CD4-positive, alpha-beta T cell treated with Interleukin-6 at 100 ng/mL for 8 hours (primary cell): ENCODE results near the gene KCNC2.
A peak's percentile ranks its signal among the peaks of the same experiment; 100 is the strongest.
"Not testable (repeated sequence)": the region's sequence is repeated elsewhere in the genome, so short reads cannot be mapped to it uniquely, and the experiment has no call there.

Experiments used
- DNase-seq: peaks from one replicate; pipeline ENCODE4 v3.0.0-alpha.2; 2020; ENCODE audit warnings: mixed read lengths, low spot score

Gene KCNC2

DNA sequence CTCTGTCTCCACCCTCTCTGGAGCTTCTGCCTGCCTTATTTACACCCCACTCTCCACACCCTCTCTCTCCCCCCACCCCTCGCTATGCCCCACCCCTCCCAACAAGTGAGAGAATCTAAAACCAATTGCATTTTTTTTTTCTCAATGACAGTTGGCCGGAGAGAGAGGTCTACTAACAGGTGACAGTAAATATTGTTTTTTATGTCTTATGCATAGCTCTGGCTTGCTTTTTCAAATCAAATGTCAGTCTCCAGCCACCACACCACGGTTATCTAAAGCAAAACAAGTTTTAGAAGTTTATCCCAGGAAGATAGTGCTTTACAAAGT, at the start of gene KCNC2:
Gene KCNC2 (minus strand): TSS at position 28 of the 327 bp plus-strand sequence.
- DNase-seq = no peak

DNA sequence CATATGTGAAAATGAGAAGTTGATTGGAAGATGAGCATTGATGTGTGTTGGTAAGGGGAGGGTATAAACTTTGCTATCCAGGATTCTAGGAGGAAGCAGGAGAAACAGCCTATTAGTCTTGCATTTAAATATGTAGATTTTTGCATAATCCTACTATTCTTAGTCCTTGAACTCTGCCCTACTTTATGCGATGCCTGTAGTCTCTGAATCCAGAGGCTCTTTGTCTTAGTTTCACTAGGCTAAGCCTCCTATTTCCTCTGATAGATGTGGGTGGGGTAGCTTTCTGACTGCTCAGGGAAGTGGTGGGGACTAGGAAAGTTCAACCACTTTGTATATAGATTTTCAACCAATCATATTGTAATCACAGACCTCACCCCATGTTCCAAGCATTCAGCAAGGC, 49.5 kb upstream of the KCNC2 start:
- DNase-seq = no peak

DNA sequence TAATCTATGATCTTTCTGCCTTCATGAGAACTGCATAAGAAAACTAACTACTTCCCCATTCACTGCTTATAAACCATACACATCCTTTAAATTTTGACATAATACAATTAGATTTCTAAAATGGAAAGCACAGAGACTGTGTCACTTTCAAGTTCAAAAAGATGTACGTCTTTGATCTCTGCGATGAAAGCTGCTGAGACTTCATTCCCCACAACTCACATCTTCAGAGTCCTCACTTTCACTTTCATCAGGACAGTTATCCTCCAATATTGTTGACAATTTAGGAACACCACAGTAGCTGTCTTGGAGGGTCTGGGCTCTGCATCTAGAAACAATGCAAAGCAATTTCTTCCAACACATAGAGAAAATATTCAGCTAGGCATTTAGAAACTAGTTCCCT, 47.9 kb upstream of the KCNC2 start:
- DNase-seq = peak; percentile 14

DNA sequence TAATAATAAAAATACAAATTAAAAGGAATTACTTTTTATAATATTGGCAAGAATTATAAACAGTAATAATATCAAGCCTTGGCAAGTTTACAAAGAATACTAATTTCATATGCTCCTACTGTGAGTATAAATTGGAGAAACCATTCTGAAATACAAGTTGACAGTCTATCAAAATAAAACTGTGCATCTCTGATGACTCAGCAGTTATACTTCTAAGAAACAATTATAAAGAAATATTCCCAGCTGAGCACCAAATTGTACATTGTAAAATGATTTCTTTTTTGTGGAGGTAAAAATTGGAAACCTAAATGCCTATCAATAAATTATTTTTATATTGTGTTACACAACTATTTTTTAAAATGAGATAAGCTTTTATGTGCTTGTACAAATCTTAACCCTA, 35.5 kb upstream of the KCNC2 start:
- no peak for DNase-seq

DNA sequence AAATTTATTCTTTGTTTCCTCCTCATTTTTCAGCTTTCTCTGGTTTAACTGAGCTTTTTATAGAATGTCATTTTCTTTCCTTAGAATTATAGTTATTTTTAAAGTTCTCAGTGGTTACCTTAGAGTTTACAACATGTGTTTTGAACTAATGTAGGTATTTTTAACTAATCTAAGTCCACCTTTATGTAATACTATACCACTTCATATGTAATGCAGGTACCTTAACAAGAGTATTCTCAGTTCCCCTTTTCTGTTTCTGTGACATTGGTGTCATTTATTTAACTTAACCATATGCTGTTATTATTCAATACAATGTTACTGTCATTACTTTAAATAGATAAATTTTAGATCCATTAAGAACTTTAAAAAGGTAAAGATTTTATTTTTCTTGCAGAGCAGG, 30.3 kb upstream of the KCNC2 start:
- no peak for DNase-seq

DNA sequence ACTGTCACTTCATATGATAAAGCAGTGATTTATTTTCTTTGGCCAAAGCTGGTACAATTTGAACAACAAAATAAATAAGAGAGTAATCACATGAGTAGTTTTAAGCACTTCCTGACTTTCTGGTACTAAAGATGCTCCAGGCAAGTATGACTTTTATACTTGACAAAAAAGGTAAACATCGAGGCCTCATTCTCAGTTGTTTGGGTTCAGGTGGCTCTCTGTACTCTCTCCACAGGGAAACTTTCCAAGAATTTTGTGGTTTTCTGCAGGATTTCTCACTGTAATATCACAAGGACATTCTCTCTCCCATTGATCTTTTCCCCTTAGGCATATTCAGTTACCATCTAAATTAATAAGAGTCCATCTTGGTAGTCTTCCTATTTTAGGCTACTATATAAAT, 26.6 kb upstream of the KCNC2 start:
- no peak for DNase-seq

DNA sequence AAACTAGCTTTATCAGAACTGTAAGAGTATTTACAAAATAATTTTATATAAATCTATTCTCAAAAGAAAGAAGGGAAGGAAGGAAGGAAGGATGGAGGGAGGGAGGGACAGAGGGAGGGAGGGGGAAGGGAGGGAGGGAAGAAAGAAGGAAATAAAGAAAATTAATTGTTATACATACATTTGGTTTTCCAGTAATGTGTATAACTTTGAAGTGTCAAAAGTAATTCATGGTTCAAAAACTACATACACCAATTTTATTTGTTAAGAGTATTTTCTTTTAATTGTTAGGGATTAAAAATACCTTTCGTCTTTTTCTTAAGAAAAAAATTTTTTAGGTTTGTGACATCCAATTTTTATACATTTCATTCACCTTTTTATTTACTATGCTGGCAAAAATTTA, 17.5 kb upstream of the KCNC2 start:
- DNase-seq = no peak

DNA sequence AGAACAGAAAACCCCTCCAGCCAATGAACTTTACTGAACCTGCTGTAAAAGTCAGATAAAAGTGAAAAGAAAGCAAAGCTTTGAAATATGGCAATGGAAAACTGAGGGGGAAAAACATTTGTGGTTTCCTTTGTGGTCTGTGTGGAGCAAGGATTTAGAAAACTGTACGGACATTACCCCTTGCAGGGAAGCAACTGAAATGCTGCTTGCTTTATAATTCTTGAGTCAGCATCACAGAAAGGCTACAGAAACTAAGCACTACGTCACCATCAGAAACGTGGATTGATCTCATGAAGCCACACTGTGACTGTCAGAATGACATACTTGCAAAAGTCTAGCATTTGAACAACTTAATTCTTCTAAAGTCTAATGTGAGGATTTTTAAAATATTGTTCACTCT, 2.4 kb upstream of the KCNC2 start:
- no peak for DNase-seq

DNA sequence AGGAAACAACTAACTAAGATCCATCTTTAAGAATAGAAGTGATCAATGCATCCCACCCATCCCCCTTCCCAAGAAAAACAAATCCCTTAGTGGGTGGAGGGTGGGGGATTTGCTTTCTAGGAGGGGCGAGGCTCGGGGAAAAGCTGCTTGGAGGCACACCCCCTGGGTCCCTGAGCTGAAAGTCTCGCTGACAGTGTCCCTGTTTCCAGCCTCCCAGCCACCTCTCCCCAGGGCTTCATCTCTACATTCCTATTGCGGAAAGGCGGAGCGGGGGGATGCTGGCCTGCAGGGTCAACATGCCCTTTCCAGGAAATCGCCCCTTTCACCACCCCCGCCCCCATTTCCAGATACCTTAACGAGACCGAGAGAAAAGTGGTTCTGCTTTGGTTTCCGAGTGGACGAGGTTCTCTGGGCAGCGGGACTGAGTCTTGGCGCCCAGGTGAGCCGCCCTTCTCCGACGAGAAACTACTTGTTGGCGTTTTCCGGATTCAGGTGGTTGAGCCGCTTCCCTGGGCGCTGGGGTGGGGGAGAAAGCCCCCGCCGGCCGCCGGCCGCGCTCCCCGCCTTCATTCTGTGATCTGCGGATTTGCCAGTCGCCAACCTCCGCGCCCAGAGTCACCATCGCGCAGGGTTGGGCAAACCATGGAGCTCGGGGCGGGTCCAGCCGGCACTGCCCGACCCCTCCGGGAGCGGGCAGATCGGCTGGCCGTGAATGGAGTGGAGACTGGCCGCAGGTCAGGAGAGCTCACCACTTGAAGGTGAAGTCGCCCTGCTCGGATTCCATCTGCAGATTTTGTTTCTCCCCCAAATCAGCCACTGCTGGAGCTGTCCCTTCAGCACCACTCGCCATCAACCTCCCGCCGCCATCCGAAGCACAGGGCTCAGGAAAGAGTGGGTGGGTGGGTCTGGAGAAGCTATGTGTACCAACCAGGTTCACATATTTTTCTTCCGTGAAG, 505 bp downstream of the KCNC2 start:
- DNase-seq = no peak

DNA sequence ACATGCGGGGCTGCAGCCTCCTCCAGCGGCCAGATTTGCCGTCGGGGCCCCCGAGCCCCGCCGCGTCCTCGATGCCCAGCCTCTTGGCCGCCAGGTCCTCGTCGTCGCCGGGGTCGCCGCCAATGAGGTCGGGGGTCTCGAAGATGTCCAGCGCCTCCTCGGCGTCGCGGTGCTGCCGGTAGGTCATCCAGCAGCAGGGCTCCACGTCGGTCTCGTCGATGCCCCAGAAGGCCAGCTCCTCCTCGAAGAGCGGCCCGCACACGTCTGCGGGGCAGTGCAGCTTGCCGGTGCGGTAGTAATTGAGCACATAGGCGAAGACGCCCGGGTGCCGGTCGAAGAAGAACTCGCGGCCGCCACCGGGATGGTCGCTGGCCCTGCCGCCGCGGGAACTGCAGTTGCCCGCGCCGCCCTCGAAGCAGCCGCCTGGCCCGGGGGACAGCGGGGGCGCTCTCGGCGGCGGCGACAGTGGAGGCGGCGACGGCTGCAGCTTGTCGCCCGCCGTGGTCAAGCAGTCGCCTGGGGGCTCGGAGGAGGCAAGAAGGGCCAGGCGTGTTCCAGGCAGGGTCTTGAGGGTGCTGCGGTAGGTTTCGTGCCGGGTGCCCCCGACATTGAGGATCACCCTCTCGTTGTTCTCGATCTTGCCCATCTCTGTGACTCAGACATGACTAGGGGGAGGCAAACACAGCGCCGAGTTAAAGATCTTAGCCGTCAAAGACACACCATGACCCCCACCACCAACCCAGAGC, 2.1 kb downstream of the KCNC2 start:
- DNase-seq = no peak

DNA sequence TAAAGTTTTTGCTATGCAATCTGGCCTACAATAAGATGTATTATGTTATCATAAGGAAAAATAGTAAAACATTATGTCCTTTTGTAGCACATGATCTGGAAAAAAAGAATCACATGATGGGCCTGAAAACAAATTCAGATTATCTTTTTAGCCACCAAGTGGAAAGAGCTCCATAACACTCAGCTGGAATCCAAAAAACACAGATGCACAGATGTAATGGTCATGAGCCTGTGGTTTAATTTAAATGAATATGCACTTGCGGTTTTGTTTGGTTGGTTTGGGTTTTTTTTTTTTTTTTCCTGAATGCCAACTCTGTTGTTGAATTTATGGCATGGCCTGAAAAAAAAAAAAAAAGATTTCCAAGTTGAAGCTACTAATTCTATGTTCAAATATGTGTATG, 4.1 kb downstream of the KCNC2 start:
- DNase-seq = no peak

DNA sequence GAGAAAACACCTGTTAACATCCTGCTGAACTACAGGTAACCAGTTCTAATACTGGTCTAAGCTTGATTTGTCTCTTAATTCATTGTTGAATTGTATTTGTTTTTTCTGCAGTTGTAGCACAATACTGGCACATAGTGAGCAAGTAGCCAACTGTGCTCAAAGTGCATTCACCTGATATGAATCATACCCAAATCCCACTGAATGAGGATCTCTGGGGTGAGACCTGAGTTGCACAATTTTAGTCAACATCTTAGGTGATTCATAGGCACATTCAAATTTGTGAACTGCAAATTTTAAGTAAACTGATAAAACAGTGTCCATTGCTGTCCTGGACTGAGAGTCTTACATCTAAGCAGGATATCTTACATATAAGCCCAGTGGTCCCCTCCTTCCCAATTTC, 12.8 kb downstream of the KCNC2 start:
- DNase-seq = no peak

DNA sequence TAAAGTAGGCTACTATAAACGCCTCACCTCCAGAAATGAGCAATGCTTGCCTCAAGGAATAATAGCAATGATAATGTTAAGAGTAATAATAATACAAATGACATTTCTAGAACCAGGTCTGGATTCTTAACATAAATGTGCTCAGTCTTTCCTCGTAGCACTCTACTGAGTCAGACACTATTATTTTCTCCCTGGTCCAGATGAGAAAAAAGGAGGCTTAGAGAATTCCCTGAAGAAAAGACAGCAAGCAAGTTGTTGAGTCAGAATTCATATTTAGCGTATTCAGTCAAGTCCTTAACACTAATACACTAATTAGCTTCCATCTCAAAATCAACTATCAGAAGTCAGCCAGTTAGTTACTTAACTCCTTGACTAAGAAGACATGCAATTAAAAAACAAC, 13.2 kb downstream of the KCNC2 start:
- no peak for DNase-seq

DNA sequence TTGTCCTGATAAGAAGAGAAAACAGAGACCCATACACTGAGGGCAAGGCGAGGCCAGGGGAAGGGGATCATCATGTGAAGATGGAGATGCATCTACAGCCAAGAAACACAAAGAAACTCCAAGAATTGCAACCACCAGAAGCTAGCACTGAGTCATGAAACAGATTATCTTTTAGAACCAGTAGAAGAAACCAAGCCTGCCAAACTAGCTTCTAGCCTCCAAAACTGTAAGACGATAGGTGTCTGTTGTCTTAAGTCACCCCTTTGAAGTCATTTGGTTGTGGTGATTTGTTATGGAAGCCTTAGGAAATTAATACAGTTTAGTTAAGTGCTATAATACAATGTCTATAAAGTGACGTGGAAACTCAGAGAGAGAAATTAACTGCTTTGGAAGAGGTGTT, 15.4 kb downstream of the KCNC2 start:
- DNase-seq = no peak

DNA sequence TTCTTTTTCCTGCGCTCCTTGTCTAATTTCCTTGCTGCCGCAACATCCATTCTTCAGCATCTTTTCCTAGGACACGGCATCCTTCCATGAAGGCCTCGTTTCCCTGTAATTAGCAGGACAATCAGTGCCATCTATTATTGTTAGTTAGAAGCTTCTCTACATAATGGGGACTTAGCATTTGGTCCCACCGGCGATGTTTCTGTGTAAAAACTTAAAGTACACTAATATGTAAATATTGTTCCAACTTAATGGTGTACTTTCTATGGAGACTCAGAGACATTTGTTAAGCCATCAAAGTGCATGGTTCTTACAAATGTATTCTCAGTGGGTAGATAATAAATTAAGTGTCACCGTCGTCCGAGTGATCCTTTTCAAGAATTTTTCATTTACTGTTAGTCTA, 17.4 kb downstream of the KCNC2 start:
- DNase-seq = no peak

DNA sequence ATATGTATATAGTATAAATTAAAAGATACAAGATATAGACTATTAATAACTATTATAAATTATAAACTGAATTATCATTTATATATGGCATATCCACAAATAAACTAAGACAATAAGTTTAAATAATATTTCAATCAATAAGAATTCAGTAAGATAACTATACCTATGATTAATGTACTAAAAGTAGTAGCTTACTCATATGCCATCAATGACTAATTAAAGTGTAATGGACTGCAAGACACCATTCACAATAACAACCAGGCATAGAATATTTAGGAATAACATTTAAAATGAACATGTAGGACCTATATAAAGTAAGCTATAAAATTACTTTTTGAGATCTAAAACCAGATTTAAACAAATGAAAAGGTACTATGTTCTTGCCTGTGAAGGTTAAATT, 18.8 kb downstream of the KCNC2 start:
- no peak for DNase-seq

DNA sequence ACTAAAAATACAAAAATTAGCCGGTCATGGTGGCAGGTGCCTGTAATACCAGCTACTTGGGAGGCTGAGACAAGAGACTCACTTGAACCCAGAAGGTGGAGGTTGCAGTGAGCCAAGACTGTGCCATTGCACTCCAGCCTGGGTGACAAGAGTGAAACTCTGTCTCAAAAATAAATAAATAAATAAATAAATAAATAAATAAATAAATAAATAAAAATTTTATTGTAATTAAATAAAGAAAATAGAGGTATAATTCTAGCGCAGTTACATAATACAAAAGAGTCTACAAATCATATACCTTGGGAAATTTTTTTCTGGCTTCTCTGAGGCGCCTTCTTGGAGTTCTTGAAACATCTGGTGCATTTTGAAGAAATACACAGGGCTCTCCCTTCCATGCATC, 23.8 kb downstream of the KCNC2 start:
- not testable (repeated sequence) for DNase-seq

DNA sequence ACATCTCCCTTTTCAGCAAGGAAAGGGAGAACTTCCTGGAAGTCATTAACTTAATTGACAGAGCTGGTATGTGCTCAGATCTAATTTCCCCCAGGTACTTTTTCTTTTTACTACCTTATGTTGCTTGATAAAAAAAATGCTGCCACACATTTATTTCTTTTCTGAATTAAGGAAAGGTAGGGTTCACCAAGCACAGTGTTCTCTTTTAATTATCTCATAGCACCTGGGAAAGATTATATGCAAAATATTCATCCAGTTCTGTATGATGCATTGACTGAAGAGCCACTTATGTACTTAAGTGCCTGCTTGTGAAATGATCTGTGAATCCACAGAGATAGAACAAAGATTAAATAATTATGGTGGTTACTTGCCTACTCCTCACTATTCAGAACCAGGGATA, 25.1 kb downstream of the KCNC2 start:
- no peak for DNase-seq

DNA sequence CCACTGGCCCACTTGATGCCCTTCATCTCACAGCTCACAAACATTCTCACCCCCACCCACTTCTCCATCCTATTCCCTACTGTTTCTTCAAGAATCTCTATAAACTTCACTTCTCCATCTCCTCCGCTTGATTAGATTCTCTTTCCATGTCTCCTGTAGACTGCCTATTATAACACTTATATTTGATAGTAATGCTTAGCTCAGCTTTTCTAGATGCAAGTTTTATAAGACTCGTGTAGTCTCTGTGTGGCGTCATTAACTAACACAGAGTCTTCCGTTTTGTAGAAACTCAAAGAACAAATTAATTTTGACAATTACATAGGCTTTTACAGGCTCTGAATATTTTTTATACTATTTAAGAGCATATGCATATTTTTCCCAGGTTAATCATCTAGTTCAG, 25.7 kb downstream of the KCNC2 start:
- DNase-seq = no peak

DNA sequence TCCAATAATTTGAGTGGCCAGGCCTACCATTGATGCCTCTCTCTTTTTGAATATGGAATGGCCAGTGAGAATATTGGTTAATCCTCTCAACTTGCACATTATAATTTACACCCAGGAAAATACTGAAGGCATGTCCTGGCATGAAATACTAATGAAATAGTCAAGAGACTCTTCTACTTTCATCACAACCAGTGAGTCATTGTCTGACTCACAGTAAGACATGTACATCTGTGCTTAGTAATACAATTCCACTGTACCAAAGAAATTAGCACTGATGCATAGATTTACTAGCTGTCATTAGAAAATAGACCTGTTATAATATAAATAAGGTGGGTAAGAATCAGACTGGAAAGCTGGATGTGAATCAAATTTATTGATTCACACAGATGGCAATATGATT, 31.6 kb downstream of the KCNC2 start:
- no peak for DNase-seq

DNA sequence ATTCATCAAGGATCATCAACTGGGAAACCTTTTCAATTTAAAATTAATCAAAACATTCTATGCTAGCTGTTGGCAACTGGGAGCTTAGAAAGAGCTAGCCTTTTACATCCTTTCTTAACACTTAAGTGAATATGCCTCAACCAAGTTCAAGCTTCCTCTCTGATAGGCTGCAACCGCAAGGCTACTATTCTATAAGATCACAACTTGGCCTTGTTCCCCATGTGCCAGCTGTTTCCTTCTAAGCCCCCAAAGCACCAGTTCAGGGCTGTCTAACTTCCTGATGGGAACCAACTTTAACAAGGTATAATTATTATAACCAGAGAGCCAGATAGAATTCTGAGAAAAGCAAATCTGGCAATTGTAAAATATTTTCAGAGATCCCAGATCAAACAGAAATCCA, 37.0 kb downstream of the KCNC2 start:
- DNase-seq = no peak

DNA sequence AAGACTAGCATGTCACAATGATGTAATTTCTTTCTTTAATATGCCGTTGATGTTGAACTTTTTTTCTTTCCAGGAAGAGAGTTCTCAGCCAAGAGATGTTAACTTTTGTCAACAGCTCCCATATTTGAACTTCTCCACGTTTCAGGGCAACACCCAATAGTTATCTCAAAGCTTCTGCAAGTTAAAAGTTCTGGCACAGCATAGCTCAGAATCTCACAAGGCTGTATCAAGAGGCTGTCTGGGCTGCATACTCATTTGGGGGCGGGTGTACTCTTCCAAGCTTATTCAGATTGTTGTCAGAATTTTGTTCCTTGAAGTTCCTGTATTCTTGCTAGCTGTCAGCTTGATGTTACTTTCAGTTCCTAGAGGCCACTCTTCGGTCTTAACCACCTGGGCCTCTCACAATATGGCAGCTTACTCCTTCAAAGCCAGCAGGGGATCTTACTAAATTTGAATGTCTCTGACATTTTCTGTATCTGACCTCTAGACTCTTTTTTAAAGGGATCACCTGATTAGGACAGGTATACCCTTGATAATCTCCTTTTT, 38.9 kb downstream of the KCNC2 start:
- no peak for DNase-seq

DNA sequence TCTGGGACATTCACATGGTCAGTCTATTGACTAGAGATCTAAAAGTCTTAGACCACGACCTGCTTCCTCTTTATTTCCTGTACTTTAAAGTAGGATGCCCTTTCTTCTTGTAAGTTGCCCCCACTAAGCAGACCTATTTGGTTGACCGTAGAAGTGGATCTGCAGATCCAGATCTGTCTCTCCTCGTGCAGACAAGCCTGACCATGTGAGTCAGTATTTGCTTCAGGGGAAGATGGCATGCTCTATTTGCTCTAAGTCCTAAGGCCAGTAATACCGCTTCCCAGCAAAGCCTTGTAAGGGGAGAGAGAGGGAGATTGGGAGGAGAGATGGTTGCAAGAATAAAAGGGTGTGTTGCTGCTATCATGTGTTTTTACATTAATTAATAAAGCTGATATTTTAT, 46.8 kb downstream of the KCNC2 start:
- DNase-seq = no peak
